GM21447 (cell line): ENCODE results near the gene ADAMTS17.

ENCODE experiments used
- ATAC-seq: cut with Tn5 transposase; IDR thresholded peaks from one replicate; pipeline ENCODE4 v1.9.1; 2021; ENCODE audit not compliant: unreplicated experiment

ADAMTS17 gene

GRCh38 chr15:99962006-99962561 lies 379.7 kb downstream of the ADAMTS17 start:
- ATAC-seq = no peak

- ATAC-seq = no peak
Observed at GRCh38 chr15:99961011-99961441, 380.7 kb downstream of the ADAMTS17 start.

DNA sequence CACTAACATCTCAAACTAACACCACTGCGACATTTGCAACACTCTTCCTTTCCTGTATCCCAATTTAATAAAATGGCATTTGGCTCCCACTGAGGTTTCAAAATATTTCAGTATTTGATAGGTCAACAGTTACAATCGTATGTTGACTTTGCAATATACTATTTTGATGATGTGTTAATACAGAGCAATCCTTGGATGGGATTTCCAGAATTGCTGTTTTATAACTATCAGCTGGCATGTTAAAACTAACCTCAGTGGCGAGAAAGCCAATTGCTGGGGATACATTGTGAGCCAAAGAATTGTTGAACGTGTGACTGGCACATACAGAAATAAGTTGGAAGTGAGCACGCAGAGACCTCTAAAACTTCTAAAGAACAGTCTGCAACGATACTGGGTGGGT lies 382.4 kb downstream of the ADAMTS17 start:
- no peak for ATAC-seq

DNA sequence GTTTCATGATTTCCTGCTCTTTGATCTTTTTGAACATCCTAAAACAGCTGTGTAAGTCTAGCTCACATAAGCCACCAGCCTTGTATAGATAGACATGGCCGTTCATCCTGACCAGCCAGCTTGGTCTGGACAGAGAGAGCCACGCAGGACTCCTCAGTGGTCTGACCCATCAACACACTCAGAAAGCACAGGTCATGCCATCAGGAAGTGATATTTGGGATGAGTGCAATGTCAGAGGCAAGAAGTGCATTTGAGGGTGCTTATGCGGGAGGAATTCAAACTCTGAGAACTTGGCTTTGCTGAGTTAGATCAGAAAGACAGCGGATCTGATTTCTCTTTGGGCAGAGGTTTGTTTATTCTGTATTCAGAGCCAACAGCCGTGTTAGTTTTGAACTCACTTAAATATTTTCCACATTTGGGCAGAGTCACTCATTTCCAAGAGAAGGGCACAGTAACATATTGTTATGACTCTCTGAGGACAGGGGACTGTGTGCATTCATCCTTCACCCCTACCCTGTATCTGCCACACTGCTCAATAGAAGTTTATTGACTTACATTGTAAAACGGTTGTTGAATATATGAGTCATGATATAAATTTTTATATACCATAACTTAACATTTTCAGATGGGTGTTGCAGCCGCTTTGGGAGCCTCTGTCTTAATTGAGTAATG lies 383.2 kb downstream of the ADAMTS17 start:
- no peak for ATAC-seq

GRCh38 chr15:99957642-99958013 lies 384.1 kb downstream of the ADAMTS17 start:
- no peak for ATAC-seq

- no peak for ATAC-seq
Observed at GRCh38 chr15:99956820-99957641, 384.7 kb downstream of the ADAMTS17 start.

GRCh38 chr15:99956022-99956775 lies 385.6 kb downstream of the ADAMTS17 start:
- no peak for ATAC-seq

DNA sequence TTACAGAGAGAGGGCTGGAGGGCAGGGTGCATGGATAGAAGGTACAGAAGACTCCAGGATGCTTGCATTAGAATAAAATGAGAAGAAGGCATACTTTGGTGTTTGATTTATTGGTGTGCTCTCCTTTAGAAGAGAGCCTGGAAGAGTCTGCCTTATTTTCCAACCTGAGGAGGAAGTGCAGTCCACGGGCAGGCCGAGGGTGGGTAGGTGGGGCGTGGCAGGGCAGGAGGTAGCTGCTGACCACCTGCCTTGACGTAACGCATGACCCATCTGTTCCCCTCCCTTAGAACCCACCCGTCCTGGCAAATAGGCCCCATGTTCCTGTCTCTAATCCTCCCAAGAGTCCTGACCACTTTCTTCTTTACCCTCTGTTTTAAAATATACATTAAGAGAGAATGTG lies 386.2 kb downstream of the ADAMTS17 start:
- ATAC-seq = no peak

DNA sequence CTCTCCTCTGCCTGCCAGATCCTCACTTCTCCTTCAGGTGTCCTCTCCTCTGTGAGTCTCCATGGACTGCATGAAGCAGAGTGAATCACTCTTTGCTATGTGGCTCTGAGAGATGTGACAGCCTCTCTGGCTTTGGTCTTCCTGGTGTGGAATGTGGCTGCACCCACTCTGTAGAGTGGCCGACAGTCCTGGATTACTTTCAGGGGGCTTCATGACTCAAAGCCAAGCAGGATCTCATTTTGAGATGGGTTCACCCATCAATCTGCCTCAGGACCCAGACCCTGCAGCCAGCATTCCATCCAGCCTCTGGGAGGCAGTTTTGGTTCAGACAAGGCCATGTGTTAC lies 386.6 kb downstream of the ADAMTS17 start:
- ATAC-seq = no peak

DNA sequence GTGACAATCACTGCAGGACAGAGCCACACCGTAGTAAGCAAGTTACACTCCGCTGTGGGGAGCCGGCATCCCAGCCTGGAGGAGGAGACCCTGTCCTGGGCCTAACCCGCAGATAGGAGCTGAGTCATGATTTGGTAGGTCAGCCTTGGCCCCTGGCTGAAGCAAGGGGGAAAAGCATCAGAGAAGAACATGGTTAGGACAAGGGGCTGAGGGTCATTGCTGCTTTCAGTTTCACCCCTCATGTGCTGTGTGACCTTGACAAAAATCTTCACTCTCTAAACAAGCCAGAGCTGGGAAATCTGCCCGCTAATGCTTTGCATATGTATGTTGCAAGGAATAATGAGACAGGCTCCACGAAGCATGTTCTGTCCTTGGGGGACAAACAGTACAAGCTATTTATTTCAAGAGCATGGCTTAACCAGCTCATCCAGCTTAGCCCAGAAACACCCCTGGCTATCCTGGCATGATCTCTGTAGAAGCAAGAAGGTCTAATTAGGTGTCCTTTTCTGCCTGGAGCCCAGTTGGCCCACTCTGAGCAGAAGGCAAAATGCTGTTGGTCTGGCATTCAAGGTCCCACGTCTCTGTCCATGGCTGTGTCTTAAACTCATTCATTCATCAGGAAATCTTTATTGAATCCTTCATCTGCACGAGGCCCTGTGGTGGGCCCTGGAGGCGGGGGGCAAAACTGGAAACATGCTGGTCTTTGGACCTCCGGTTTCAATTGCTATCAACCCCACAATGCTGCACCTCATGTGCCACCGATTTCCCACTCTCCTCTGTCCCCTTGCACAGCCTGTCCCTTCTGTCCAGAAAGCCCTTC lies 387.2 kb downstream of the ADAMTS17 start:
- ATAC-seq = no peak

- ATAC-seq = no peak
Observed at GRCh38 chr15:99953886-99954285, 387.9 kb downstream of the ADAMTS17 start.

GRCh38 chr15:99951511-99951910 lies 390.3 kb downstream of the ADAMTS17 start:
- no peak for ATAC-seq

- ATAC-seq = no peak
Observed at GRCh38 chr15:99944131-99944530, 397.6 kb downstream of the ADAMTS17 start.

DNA sequence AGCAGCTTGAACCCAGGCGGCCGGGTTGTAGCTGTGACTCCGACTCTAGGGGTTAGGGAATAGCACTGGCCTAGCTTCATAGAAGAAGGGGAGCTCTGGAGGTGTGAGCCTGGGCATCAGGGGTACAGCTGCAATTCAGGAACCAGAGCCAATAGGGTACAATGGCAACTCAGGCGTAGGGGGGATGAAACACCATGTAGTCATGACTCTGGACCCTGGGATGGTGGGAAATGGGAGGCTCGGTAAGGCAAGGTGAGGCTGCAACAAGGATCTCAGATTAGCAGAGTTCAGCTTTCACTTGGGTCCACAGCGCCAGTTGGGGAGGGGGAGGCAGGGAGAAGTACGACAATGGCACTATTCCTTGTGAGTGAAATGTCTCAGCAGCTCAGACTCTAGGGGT lies 398.3 kb downstream of the ADAMTS17 start:
- ATAC-seq = no peak

DNA sequence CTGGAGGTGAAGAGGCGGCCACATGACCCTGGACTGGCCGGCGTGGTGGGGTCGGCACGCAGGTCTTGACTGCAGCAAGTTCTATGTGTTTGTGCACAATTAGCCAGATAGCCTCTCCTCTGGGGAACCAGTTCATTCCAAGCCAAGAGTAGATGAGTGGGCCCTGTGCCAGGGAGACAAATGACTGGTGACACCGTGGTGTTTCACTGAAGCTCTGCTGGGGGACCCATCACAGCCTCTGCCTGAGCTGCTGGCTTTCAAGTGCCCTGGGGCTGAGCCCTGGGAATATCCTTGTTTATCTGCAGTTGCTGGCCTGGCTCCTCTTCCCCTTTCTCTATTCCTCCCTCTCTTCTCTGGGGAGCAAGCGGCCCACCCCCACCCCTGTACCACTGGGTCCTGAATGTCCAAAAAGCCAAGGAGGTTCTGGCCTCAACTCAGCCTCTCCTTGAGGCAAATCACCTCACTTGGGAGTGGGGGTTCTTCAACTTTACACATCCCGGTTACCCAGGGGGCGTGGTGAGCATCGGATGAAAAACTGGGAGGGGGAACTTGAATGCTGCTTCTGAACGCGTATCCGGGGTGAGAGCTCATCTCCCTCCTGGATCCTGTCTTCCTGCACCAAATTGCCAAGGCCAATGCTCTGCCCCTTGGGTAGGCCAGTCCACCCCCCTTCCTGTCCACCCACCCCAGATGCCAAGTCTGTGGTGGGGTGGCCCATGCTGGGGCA lies 408.9 kb downstream of the ADAMTS17 start:
- ATAC-seq = no peak

GRCh38 chr15:99931703-99932603 lies 409.8 kb downstream of the ADAMTS17 start:
- ATAC-seq = no peak

- ATAC-seq = no peak
Observed at GRCh38 chr15:99930696-99931095, 411.1 kb downstream of the ADAMTS17 start.

DNA sequence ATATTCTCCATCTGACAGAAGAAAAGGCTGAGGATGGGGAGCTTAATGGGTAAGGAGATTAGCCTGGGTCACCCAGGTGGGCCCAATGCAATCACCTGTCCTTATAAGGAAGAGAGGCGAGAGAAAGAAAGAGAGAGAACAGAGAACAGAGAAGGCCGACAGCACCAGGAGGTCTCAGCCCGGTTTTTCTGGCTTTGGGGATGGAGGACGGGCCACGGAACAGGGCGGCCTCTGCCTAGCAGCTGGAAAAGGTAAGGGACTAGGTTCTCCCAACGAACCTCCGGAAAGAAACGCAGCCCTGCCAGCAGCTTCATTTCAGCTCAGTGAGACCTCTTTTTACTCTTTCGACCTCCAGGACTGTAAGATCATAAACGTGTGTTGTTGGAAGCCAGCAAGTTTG lies 412.5 kb downstream of the ADAMTS17 start:
- no peak for ATAC-seq

DNA sequence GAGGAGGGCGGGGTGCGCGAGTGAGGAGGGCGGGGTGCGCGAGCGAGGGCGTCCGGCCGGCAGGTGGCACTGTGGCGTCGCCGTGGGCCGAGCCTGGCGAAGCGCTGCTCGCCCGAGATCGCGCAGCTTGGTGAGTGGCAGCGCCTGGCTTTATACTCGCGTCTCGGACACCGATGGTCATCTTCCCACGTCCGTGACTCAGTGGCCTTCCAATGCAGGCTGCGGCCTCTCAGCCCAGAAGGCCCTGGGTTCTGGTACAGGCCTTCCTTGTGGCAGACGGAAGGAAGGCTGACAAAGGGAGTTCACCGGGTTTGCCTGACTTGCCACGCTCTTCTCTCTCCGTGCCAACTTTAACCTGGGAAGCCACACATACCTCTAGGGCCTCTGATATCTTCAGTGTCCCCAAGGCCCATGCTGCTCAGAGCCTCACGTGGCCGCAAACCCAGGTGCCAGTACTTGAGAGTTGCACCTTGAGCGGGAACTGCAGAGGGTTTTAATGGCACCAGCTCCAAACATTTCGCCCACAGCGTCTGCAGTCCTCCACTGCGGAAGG lies 413.3 kb downstream of the ADAMTS17 start:
- peak; percentile 85 for ATAC-seq
